NCI-H2196 treated with DMSO at 0.1 percent for 48 hours (cell line): ENCODE results near the gene ADAMTSL5.
"Not testable (repeated sequence)": the region's sequence is repeated elsewhere in the genome, so short reads cannot be mapped to it uniquely, and the experiment has no call there.

ENCODE experiments used
- DNase-seq: peaks from one replicate; lab custom pipeline; 2025; ENCODE audit not compliant: unreplicated experiment; lab: John Stamatoyannopoulos, UW

ADAMTSL5 gene

GRCh38 chr19:1531587-1531986 is 18.8 kb upstream of the ADAMTSL5 start:
- no peak for DNase-seq

GRCh38 chr19:1530856-1531255 is 18.0 kb upstream of the ADAMTSL5 start:
- not testable (repeated sequence) for DNase-seq

- DNase-seq = no peak
Measured at GRCh38 chr19:1529430-1529816, 16.6 kb upstream of the ADAMTSL5 start.

GRCh38 chr19:1528596-1529429 is 16.0 kb upstream of the ADAMTSL5 start:
- DNase-seq = no peak

- DNase-seq = no peak
Measured at GRCh38 chr19:1527650-1528309, 15.0 kb upstream of the ADAMTSL5 start.

GRCh38 chr19:1526979-1527649 is 14.3 kb upstream of the ADAMTSL5 start:
- no peak for DNase-seq

- DNase-seq = no peak
Measured at GRCh38 chr19:1526066-1526778, 13.4 kb upstream of the ADAMTSL5 start.

- DNase-seq = no peak
Measured at GRCh38 chr19:1525343-1525742, 12.5 kb upstream of the ADAMTSL5 start.

GRCh38 chr19:1524972-1525325 is 12.1 kb upstream of the ADAMTSL5 start:
- DNase-seq = no peak

- no peak for DNase-seq
Measured at GRCh38 chr19:1524287-1524971, 11.6 kb upstream of the ADAMTSL5 start.

GRCh38 chr19:1523412-1524286 is 10.8 kb upstream of the ADAMTSL5 start, which contains the start of gene PLK5:
TSS of gene PLK5 (plus strand) at chr19:1524077. CDS start at chr19:1526997, 2,920 bp downstream.
- no peak for DNase-seq

- DNase-seq = no peak
Measured at GRCh38 chr19:1522838-1523237, 10.0 kb upstream of the ADAMTSL5 start.

GRCh38 chr19:1522061-1522460 is 9.2 kb upstream of the ADAMTSL5 start:
- DNase-seq = no peak

- DNase-seq = no peak
Measured at GRCh38 chr19:1521636-1522035, 8.8 kb upstream of the ADAMTSL5 start.

GRCh38 chr19:1520203-1520780 is 7.5 kb upstream of the ADAMTSL5 start:
- DNase-seq = no peak

- DNase-seq = not testable (repeated sequence)
Measured at GRCh38 chr19:1519802-1520201, 7.0 kb upstream of the ADAMTSL5 start.

- DNase-seq = no peak
Measured at GRCh38 chr19:1518471-1518870, 5.7 kb upstream of the ADAMTSL5 start.

GRCh38 chr19:1516395-1516753 is 3.6 kb upstream of the ADAMTSL5 start:
- no peak for DNase-seq

GRCh38 chr19:1514986-1515721 is 2.3 kb upstream of the ADAMTSL5 start:
- no peak for DNase-seq
